IMR-90 (cell line): ENCODE measurements around the gene HELZ. TPM values are rescaled to one million over a fixed set of nuclear protein-coding genes. Genes with fewer than 3 reads are reported as not detected.

Experiments
- ATAC-seq: fragments of 200-7000 bp; cut with Tn5 transposase; 2 replicates; pipeline ENCODE4 v1.9.1; 2020; ENCODE audit warnings: low read depth, mild to moderate bottlenecking, moderate library complexity
- BruUV-seq: library from RNA; stranded (reverse); fragments of 400-500 nt; replicated peaks from 2 replicates; lab custom pipeline; 2021; lab: Mats Ljungman, UMichigan
- CTCF ChIA-PET: fragments of 300-600 bp; formaldehyde crosslinking; extraction: SDS; loops from one replicate; lab custom pipeline; 2021; ENCODE audit warnings: antibody characterized with exemption; lab: Yijun Ruan, JAX
- POLR2A ChIA-PET: fragments of 300-600 bp; sonication (Branson Sonifier 250); formaldehyde crosslinking; loops from one replicate; lab custom pipeline; 2022; ENCODE audit warnings: antibody characterized with exemption; ENCODE audit not compliant: unreplicated experiment; lab: Charles Lee
- DNase-seq: peaks from one replicate; pipeline ENCODE4 v3.0.0; 2013
- H2AFZ ChIP-seq: replicated peaks from 2 replicates; pipeline ENCODE3; 2013; ENCODE audit warnings: low read length, mild to moderate bottlenecking; ENCODE audit not compliant: poor library complexity
- H2AK5ac ChIP-seq: 2 replicates; pipeline ENCODE4 v1.6.1; 2013; ENCODE audit warnings: low read depth, low read length, inconsistent platforms
- H2AK9ac ChIP-seq: replicated peaks from 2 replicates; pipeline ENCODE3; 2013; ENCODE audit warnings: mild to moderate bottlenecking, low read depth, low read length, moderate library complexity; ENCODE audit not compliant: poor library complexity
- H2BK120ac ChIP-seq: 2 replicates; pipeline ENCODE4 v1.6.1; 2013; ENCODE audit warnings: low read depth, low read length, inconsistent platforms
- H2BK15ac ChIP-seq: 3 replicates; pipeline ENCODE4 v1.6.1; 2013; ENCODE audit warnings: low read depth, low read length, inconsistent platforms
- H2BK20ac ChIP-seq: 2 replicates; pipeline ENCODE4 v1.6.1; 2013; ENCODE audit warnings: low read depth, mild to moderate bottlenecking, inconsistent platforms, low read length, moderate library complexity
- H2BK5ac ChIP-seq: 2 replicates; pipeline ENCODE4 v1.6.1; 2013; ENCODE audit warnings: mild to moderate bottlenecking, low read depth, low read length, inconsistent platforms; ENCODE audit not compliant: poor library complexity, severe bottlenecking
- H3K14ac ChIP-seq: replicated peaks from 2 replicates; pipeline ENCODE4 v1.6.1; 2013; ENCODE audit warnings: low read depth, low read length, inconsistent platforms
- H3K18ac ChIP-seq: 2 replicates; pipeline ENCODE4 v1.6.1; 2013; ENCODE audit warnings: low read depth, low read length, control low read depth
- H3K23ac ChIP-seq: 2 replicates; pipeline ENCODE4 v1.6.1; 2013; ENCODE audit warnings: low read depth, low read length, inconsistent platforms
- H3K27ac ChIP-seq: 2 replicates; pipeline ENCODE4 v1.5.1; 2013; ENCODE audit warnings: mild to moderate bottlenecking, control low read depth, low read length; ENCODE audit not compliant: insufficient read depth
- H3K27me3 ChIP-seq: 2 replicates; pipeline ENCODE4 v1.6.1; 2013; ENCODE audit warnings: low read length; ENCODE audit not compliant: control insufficient read depth, insufficient read depth
- H3K36me3 ChIP-seq: 2 replicates; pipeline ENCODE4 v1.6.1; 2013; ENCODE audit warnings: low read length, mixed read lengths; ENCODE audit not compliant: control insufficient read depth, insufficient read depth
- H3K4ac ChIP-seq: 2 replicates; pipeline ENCODE4 v1.6.1; 2013; ENCODE audit warnings: low read depth, low read length, inconsistent platforms
- H3K4me1 ChIP-seq: 2 replicates; pipeline ENCODE4 v1.6.1; 2013; ENCODE audit warnings: low read length, mixed read lengths; ENCODE audit not compliant: control insufficient read depth, insufficient read depth
- H3K4me2 ChIP-seq: 2 replicates; pipeline ENCODE4 v1.6.1; 2013; ENCODE audit warnings: low read depth, mild to moderate bottlenecking, control low read depth, low read length, moderate library complexity
- H3K4me3 ChIP-seq: 2 replicates; pipeline ENCODE4 v1.5.1; 2013; ENCODE audit warnings: low read depth, mild to moderate bottlenecking, control low read depth, low read length, moderate library complexity; ENCODE audit not compliant: insufficient read depth
- H3K56ac ChIP-seq: 2 replicates; pipeline ENCODE4 v1.6.1; 2013; ENCODE audit warnings: low read length, inconsistent platforms; ENCODE audit not compliant: insufficient read depth; ENCODE audit errors: extremely low read depth
- H3K79me1 ChIP-seq, 2 experiments: 2 replicates each; pipeline ENCODE4 v1.6.1; 2013; ENCODE audit warnings: low read length in 2 of 2, inconsistent platforms in 1 of 2, low read depth in 1 of 2
- H3K9ac ChIP-seq: 2 replicates; pipeline ENCODE4 v1.6.1; 2013; ENCODE audit warnings: low read depth, low read length, control low read depth
- H3K9me1 ChIP-seq: 2 replicates; pipeline ENCODE4 v1.6.1; 2013; ENCODE audit warnings: low read length, inconsistent platforms; ENCODE audit not compliant: insufficient read depth
- H3K9me3 ChIP-seq: 2 replicates; pipeline ENCODE4 v1.6.1; 2013; ENCODE audit warnings: low read length; ENCODE audit not compliant: control insufficient read depth, insufficient read depth
- H4K20me1 ChIP-seq: 2 replicates; pipeline ENCODE4 v1.6.1; 2013; ENCODE audit warnings: low read length, inconsistent platforms; ENCODE audit not compliant: insufficient read depth
- H4K5ac ChIP-seq: 2 replicates; pipeline ENCODE4 v1.6.1; 2013; ENCODE audit warnings: mild to moderate bottlenecking, low read depth, low read length, control low read depth
- H4K8ac ChIP-seq, 2 experiments: 2 replicates each; pipeline ENCODE4 v1.6.1; 2013; ENCODE audit warnings: low read depth in 2 of 2, low read length in 2 of 2, control low read depth in 1 of 2, inconsistent platforms in 1 of 2
- H4K91ac ChIP-seq: 2 replicates; pipeline ENCODE4 v1.6.1; 2013; ENCODE audit warnings: low read depth, low read length, inconsistent platforms; ENCODE audit not compliant: insufficient read depth
- BHLHE40 ChIP-seq: fragments of 150-350 bp; IDR thresholded peaks from 2 replicates; pipeline ENCODE4 v1.6.1; 2016; ENCODE audit warnings: mild to moderate bottlenecking, low read depth, low read length
- CEBPB ChIP-seq: IDR thresholded peaks from 2 replicates; pipeline ENCODE4 v1.6.1; 2012; ENCODE audit warnings: low read depth, low read length, improper control_type of control experiment
- CHD1 ChIP-seq: IDR thresholded peaks from 2 replicates; pipeline ENCODE4 v1.6.1; 2012; ENCODE audit warnings: low read depth, low read length, improper control_type of control experiment
- CTCF ChIP-seq: conservative IDR thresholded peaks from 2 replicates; pipeline ENCODE4 v1.5.1; 2012; ENCODE audit warnings: mild to moderate bottlenecking, low read depth, low read length, improper control_type of control experiment
- ELK1 ChIP-seq: fragments of 150-350 bp; IDR thresholded peaks from 2 replicates; pipeline ENCODE4 v1.6.1; 2016; ENCODE audit warnings: low read depth, mild to moderate bottlenecking, low read length, moderate library complexity, borderline replicate concordance
- FOS ChIP-seq: fragments of 150-350 bp; IDR thresholded peaks from 2 replicates; pipeline ENCODE4 v1.6.1; 2016; ENCODE audit warnings: low read depth, low read length
- MAFK ChIP-seq: IDR thresholded peaks from 2 replicates; pipeline ENCODE4 v1.6.1; 2012; ENCODE audit warnings: low read depth, low read length, improper control_type of control experiment
- MAZ ChIP-seq: IDR thresholded peaks from 2 replicates; pipeline ENCODE4 v1.6.1; 2012; ENCODE audit warnings: low read depth, mild to moderate bottlenecking, low read length, improper control_type of control experiment, moderate library complexity, borderline replicate concordance
- MXI1 ChIP-seq: IDR thresholded peaks from 2 replicates; pipeline ENCODE4 v1.6.1; 2012; ENCODE audit warnings: low read depth, mild to moderate bottlenecking, low read length, moderate library complexity, borderline replicate concordance
- NFE2L2 ChIP-seq: fragments of 150-350 bp; IDR thresholded peaks from 2 replicates; pipeline ENCODE4 v1.6.1; 2016; ENCODE audit warnings: low read depth, mild to moderate bottlenecking, low read length
- POLR2A ChIP-seq: IDR thresholded peaks from 2 replicates; pipeline ENCODE4 v1.6.1; 2012; ENCODE audit warnings: mild to moderate bottlenecking, low read depth, low read length
- RAD21 ChIP-seq: IDR thresholded peaks from 2 replicates; pipeline ENCODE4 v1.6.1; 2012; ENCODE audit warnings: low read length, improper control_type of control experiment
- RCOR1 ChIP-seq: IDR thresholded peaks from 2 replicates; pipeline ENCODE4 v1.6.1; 2012; ENCODE audit warnings: mild to moderate bottlenecking, low read length, improper control_type of control experiment; ENCODE audit not compliant: insufficient replicate concordance
- RFX5 ChIP-seq: IDR thresholded peaks from 2 replicates; pipeline ENCODE4 v1.8.0; 2012; ENCODE audit warnings: low read depth, mild to moderate bottlenecking, low read length, moderate library complexity
- SMC3 ChIP-seq: fragments of 150-350 bp; IDR thresholded peaks from 2 replicates; pipeline ENCODE4 v1.6.1; 2016; ENCODE audit warnings: low read depth, mild to moderate bottlenecking, antibody characterized with exemption, low read length, moderate library complexity
- WGBS, 2 experiments: methylation state at CpG; one replicate each; pipeline versions ENCODE4 v1.1.5 to v1.1.7; 2013; ENCODE audit warnings: missing lambda C conversion rate in 2 of 2; ENCODE audit not compliant: insufficient read length in 1 of 2; ENCODE audit errors: extremely low coverage in 2 of 2; 5-methylcytosine and 5-hydroxymethylcytosine counted together
- dilution Hi-C: fragments of 300-500 bp; cut with HindIII; formaldehyde crosslinking; loops from one replicate; pipeline ENCODE4 v1.14.3; 2018; ENCODE audit warnings: low sequenced_read_pairs; ENCODE audit not compliant: unreplicated experiment
- in situ Hi-C: fragments of 300-500 bp; cut with MboI; formaldehyde crosslinking; loops from 3 replicates; pipeline ENCODE4 v1.14.3; 2019; ENCODE audit warnings: low sequenced_read_pairs, inconsistent platforms, mixed read lengths
- intact Hi-C: fragments of 100-400 bp; cut with micrococcal nuclease; formaldehyde crosslinking; loops from 2 replicates; pipeline ENCODE4 v1.10.0; 2022
- polyA plus RNA-seq, 3 experiments: library from polyadenylated mRNA; depleted of rRNA; stranded (reverse); fragments of >200 nt; gene quantifications; 2 replicates each; pipeline ENCODE4 v1.2.3, GENCODE V29; 2012; ENCODE audit warnings: low replicate concordance in 1 of 3
- total RNA-seq: library from RNA; depleted of rRNA; stranded (reverse); fragments of >200 nt; gene quantifications from 2 replicates; pipeline ENCODE4 v1.2.3, GENCODE V29; 2012
- TF ChIP-seq, protein P1 (sequence below): fragments of 150-350 bp; IDR thresholded peaks from 2 replicates; pipeline ENCODE4 v1.6.1; 2017; ENCODE audit warnings: mild to moderate bottlenecking, antibody characterized with exemption, low read length, low read depth

Gene HELZ
- total and polyA plus RNA-seq, 2 of the 4 experiments (the other 2 are of a cell fraction), result 8.0 to 60.6 TPM

DNA sequence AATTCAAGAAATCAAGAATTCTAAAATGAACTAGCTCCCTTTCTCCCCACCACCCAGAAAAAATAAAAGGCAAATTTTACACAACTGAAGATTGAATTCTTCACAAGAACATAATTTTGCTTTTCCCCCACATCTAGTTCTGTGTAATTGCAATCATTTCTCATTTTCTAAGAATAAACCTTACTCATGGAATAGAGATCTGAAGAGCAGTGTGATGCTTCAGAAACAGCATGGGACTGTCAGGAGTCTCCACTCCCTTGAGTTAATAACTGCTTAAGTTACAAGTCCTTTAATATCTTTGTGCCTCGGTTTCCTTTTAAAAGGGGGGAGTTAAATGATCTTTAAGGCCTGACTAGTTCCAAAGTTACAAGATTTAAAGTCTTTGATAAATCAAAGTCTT is 147.0 kb downstream of the HELZ start:
- Histone ChIP-seq H3K4me3 (no peak overlapping the region), H3K79me1 (peaks cover 21 to 45% of the 10 kb centered on the region in 2 experiments), H4K8ac (no peak overlapping the region), H2BK5ac (no peak overlapping the region), H4K20me1 (peaks cover 11% of the 10 kb centered on the region; the same call in 1 of the 2 replicates), H3K36me3 (no peaks in the 10 kb centered on the region), H3K9ac (no peak overlapping the region), H2BK15ac (no peak overlapping the region), H2AK5ac (no peak overlapping the region), H3K4me2 (no peak overlapping the region), H3K4me1 (no peaks in the 10 kb centered on the region; the same call in 1 of the 2 replicates), H3K4ac (no peak overlapping the region), H3K9me1 (peaks cover 6% of the 10 kb centered on the region), H3K56ac (no peak overlapping the region), H2BK20ac (no peak overlapping the region), H3K27me3 (no peaks in the 10 kb centered on the region), H2BK120ac (no peak overlapping the region), H4K91ac (no peak overlapping the region), H2AFZ (no peak overlapping the region), H3K18ac (no peak overlapping the region), H3K14ac (no peak overlapping the region), H2AK9ac (no peak overlapping the region), H4K5ac (no peak overlapping the region), H3K23ac (no peak overlapping the region), H3K27ac (no peak overlapping the region), H3K9me3 (no peaks in the 10 kb centered on the region)
- DNase-seq (no peak), ATAC-seq (no peak)
- no peak for TF ChIP-seq CTCF
- no peak for TF ChIP-seq NFE2L2
- TF ChIP-seq MXI1, result no peak
- TF ChIP-seq RCOR1, result no peak
- no peak for TF ChIP-seq RFX5
- no peak for TF ChIP-seq CHD1
- TF ChIP-seq, protein P1, sequence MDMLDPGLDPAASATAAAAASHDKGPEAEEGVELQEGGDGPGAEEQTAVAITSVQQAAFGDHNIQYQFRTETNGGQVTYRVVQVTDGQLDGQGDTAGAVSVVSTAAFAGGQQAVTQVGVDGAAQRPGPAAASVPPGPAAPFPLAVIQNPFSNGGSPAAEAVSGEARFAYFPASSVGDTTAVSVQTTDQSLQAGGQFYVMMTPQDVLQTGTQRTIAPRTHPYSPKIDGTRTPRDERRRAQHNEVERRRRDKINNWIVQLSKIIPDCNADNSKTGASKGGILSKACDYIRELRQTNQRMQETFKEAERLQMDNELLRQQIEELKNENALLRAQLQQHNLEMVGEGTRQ, result no peak
- no peak for TF ChIP-seq POLR2A
- no peak for TF ChIP-seq BHLHE40
- TF ChIP-seq SMC3, result no peak
- no peak for TF ChIP-seq ELK1
- TF ChIP-seq FOS, result no peak
- no peak for TF ChIP-seq RAD21
- no peak for TF ChIP-seq CEBPB
- no peak for TF ChIP-seq MAZ
- no peak for TF ChIP-seq MAFK
- intact Hi-C loops, result no loop called here
- POLR2A ChIA-PET, result no interaction called here
- BruUV-seq, result no TSS peak
- dilution Hi-C loops, result no loop called here
- in situ Hi-C loops, result no loop called here
- CTCF ChIA-PET, result no interaction called here
- no CpG with 5 or more reads among the region's 1 CpG for WGBS, 2 experiments
